Pancreas (tissue), 10 donors: ENCODE measurements around the gene C6orf132. TPM values are rescaled to one million over a fixed set of nuclear protein-coding genes. Genes with fewer than 3 reads are reported as not detected.
A peak's percentile ranks its signal among the peaks of the same experiment; 100 is the strongest.
"Not testable (repeated sequence)": the region's sequence is repeated elsewhere in the genome, so short reads cannot be mapped to it uniquely, and the experiment has no call there.

Experiments
- ATAC-seq, 4 donors: fragments of 200-7000 bp; cut with Tn5 transposase; one replicate each; pipeline versions ENCODE4 v1.8.0 to v1.9.1; 2020; ENCODE audit warnings: mild to moderate bottlenecking in 4 of 4, moderate library complexity in 4 of 4
- DNase-seq, 6 donors: peaks; one replicate each; pipeline ENCODE4 v3.0.0-alpha.2; 2020
- FAIRE-seq: peaks from 2 replicates; lab custom pipeline; 2012; peaks lifted over from hg19 to GRCh38; lab: Jason Lieb, UNC
- H3K27ac ChIP-seq, 4 donors: fragments of 200-600 bp; sonication (generic); 1 replicate in 3 of 4; 2 replicates in 1 of 4; pipeline versions ENCODE4 v1.5.0 to v1.8.0; 2020
- H3K27me3 ChIP-seq, 4 donors: fragments of 200-600 bp; one replicate each; pipeline ENCODE4 v1.8.0; 2021
- H3K36me3 ChIP-seq, 3 donors: fragments of 200-600 bp; sonication (generic) in 1 of 3; one replicate each; pipeline versions ENCODE4 v1.5.0 to v1.8.0; 2020 to 2021
- H3K4me1 ChIP-seq, 3 donors: fragments of 200-600 bp; one replicate each; pipeline ENCODE4 v1.8.0; 2021
- H3K4me3 ChIP-seq, 4 donors: fragments of 200-600 bp; sonication (generic) in 2 of 4; one replicate each; pipeline versions ENCODE4 v1.5.0 to v1.8.0; 2020 to 2021
- H3K9me3 ChIP-seq, 4 donors: fragments of 200-600 bp; one replicate each; pipeline ENCODE4 v1.8.0; 2021
- WGBS, 2 donors: extraction: QIAGEN DNeasy Blood & Tissue Kit; methylation state at CpG; one replicate each; pipeline ENCODE4 v1.1.7; 2013; 5-methylcytosine and 5-hydroxymethylcytosine counted together
- intact Hi-C, 3 donors: fragments of 100-400 bp; cut with DNase I; formaldehyde crosslinking; loops; one replicate each; pipeline versions ENCODE4 v1.11.1 to v1.14.2; 2022
- polyA plus RNA-seq, 2 donors: library from polyadenylated mRNA; stranded (reverse); fragments of 200-250 nt; gene quantifications; one replicate each; pipeline ENCODE4 v1.2.3, GENCODE V29; 2013
- total RNA-seq, 6 donors: library from RNA; stranded (reverse); fragmentation: NEBNext Ultra II Directional in 4 of 6; extraction: Animal tissue kit (Norgen Biotek cat#: 25700) in 4 of 6; gene quantifications; one replicate each; pipeline versions ENCODE4 v1.2.1 to v1.2.4, GENCODE V29; 2021 to 2023
- TF ChIP-seq, protein P1 (sequence below), 4 donors: fragments of 200-600 bp; sonication (generic) in 3 of 4; IDR thresholded peaks; one replicate each; pipeline versions ENCODE4 v1.5.0 to v1.8.0; 2021; ENCODE audit warnings: antibody characterized with exemption in 4 of 4
- donor health status: healthy with polysubstance abuse.
- donor health status: DM: no; HTN: no; CAD: no; lungs with moderate emphysema.
- donor health status: DM: no; HTN: no; CAD: no.
- donor health status: control.
- donor health status: control.
- donor health status: Bipolar disorder and iron deficiency.
- donor health status: DM: yes; HTN: yes; CAD: no.
- donor health status: DM: no; HTN: no; CAD: no.
- donor health status: DM: no; HTN: no; CAD: no.
- donor health status: DM: yes; HTN: yes; CAD: no.

The C6orf132 gene
- total and polyA plus RNA-seq, 8 donors, result 6.1 to 21.6 (median 15.5) TPM

DNA sequence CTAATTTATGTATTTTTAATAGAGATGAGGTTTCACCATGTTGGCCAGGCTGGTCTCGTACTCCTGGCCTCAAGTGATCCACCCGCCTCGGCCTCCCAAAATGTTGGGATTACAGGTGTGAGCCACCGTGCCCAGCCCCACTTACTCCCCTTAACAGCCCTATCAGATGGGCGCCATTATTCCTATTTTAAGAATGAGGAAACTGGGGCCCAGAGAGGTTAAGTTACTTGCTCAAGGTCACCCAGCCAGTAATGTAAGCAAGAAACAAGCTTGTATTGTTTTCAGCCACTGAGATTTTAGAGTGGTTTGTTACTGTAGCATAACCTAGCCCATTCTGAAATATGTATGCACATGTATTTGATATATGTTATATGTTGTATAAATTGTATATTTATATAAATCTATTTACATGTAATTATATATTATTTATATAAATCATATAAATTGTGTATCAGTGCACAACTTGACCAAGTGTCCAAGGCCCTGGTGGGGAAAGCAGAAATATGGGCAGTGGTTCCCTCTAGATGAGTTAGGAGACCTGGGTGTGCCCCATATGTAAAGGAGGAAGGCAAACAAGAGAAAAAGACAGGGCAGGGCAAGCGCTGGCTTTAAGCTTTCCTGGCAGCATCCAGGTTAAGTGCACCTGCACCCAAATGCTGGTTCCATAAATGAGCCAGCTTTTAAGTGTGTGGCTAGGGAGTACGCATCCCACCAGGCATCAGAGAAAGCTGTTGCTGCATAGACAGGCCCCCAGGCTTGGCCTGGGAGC, 29.6 kb upstream of the C6orf132 start:
- FAIRE-seq, result no peak
- no peaks in the 10 kb centered on the region for H3K4me1 ChIP-seq
- no peaks in the 10 kb centered on the region for H3K27me3 ChIP-seq
- TF ChIP-seq, protein P1, sequence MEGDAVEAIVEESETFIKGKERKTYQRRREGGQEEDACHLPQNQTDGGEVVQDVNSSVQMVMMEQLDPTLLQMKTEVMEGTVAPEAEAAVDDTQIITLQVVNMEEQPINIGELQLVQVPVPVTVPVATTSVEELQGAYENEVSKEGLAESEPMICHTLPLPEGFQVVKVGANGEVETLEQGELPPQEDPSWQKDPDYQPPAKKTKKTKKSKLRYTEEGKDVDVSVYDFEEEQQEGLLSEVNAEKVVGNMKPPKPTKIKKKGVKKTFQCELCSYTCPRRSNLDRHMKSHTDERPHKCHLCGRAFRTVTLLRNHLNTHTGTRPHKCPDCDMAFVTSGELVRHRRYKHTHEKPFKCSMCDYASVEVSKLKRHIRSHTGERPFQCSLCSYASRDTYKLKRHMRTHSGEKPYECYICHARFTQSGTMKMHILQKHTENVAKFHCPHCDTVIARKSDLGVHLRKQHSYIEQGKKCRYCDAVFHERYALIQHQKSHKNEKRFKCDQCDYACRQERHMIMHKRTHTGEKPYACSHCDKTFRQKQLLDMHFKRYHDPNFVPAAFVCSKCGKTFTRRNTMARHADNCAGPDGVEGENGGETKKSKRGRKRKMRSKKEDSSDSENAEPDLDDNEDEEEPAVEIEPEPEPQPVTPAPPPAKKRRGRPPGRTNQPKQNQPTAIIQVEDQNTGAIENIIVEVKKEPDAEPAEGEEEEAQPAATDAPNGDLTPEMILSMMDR (IDR thresholded peaks at IDR 0.05), result no peak
- no peak for DNase-seq
- intact Hi-C loops, result no loop called here
- no peaks in the 10 kb centered on the region for H3K36me3 ChIP-seq
- H3K9me3 ChIP-seq, result no peaks in the 10 kb centered on the region
- 74 to 80% methylated on average over 7 of the region's 7 CpGs for WGBS, 2 donors
- no peak for ATAC-seq
- H3K27ac ChIP-seq, result no peak overlapping the region
- H3K4me3 ChIP-seq, result no peak overlapping the region

DNA sequence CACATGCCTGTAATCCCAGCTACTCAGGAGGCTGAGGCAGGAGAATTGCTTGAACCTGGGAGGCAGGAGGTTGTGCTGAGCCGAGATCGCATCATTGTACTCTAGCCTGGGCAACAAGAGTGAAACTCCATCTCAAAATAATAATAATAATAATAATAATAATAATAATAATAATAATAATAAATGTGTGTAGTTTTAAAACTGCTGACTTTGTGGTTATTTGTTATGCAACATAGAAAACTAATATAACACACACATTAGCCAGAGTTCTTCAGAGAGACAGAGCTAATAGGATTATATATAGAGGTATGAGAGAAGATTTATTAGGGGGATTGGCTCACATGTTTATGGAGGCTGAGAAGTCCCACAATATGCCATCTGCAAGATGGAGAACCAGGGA, 27.4 kb upstream of the C6orf132 start:
- FAIRE-seq, H3K4me1 ChIP-seq, H3K9me3 ChIP-seq, DNase-seq, H3K27ac ChIP-seq, H3K4me3 ChIP-seq, ATAC-seq, H3K27me3 ChIP-seq, H3K36me3 ChIP-seq: not testable (repeated sequence)
- 42 to 87% methylated on average over 2 of the region's 2 CpGs for WGBS, 2 donors
- intact Hi-C loops, result loop anchor here (5.0 to 10.0 kb wide), 2 partner anchors 92 to 95 kb away; no protein-coding TSS in a partner anchor

DNA sequence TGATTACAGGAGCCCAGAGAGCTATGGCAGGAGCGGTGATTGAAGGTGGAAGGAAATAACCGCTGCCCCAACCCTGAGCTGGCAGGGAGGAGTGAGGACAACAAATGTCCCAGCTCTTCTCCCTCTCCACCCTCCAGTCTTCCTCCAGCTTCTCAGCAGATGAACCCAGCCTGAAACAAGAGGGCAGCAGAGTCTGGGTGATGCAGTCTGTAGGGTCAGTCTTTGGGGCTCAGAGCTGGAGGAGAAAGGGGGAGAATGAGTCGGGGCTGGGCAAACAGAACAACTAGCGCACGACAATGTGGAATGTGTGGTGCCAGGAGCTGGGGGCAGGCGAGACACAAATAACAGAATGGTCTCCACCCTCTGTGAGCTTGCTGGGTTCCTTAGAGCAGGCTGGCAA, 26.2 kb upstream of the C6orf132 start:
- ATAC-seq, result no peak
- Histone ChIP-seq H3K4me3 (no peak overlapping the region), H3K27ac (no peak overlapping the region), H3K36me3 (no peaks in the 10 kb centered on the region), H3K27me3 (no peaks in the 10 kb centered on the region), H3K4me1 (no peaks in the 10 kb centered on the region), H3K9me3 (no peaks in the 10 kb centered on the region)
- TF ChIP-seq, protein P1 (IDR thresholded peaks at IDR 0.05), result no peak
- intact Hi-C loops, result loop anchor here (5.0 to 10.0 kb wide), 2 partner anchors 91 to 94 kb away; no protein-coding TSS in a partner anchor
- DNase-seq, result no peak
- WGBS, 2 donors, result 66 to 68% methylated on average over 6 of the region's 6 CpGs
- FAIRE-seq, result no peak

DNA sequence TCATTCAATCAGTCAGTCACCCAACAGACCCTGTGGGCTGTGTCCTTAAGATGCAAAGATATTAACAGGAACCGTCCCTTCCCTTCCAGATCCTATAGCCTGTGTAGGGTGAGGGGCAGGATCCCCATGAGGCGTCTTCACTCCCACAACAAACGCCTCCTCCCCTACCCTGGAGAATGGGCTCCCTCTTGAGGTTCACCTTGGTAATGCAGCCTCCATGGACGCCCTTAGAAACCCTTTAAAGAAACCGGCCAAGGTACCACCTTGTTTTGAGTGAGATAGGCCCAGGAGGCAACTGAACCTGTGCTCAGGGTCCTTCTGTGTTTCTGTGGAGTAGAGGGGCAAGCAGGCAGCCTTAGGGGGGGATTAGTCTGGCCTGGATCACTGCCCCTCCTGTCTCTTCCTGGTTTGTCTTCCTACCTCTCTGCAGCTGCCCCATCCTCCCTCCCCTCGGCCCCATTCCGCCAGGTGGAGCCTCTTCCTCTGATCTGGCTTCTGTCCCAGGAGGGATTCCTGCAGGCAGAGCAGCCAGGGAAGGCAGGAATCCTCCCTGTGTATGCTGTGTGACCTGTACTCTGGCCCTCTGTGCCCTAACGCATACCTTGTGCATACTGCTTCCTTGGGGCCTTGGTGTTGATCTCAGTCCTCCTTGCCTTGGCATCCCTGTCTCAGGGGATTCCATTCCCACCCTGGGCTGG, 24.2 kb upstream of the C6orf132 start:
- H3K27ac ChIP-seq, result no peak overlapping the region
- no peaks in the 10 kb centered on the region for H3K4me1 ChIP-seq
- H3K27me3 ChIP-seq, result no peaks in the 10 kb centered on the region
- FAIRE-seq (no peak), DNase-seq (peak in 5 of 6 donors; percentile 35 to 79 (median 67)), ATAC-seq (peak; percentile 75 to 98 (median 90))
- H3K9me3 ChIP-seq, result no peaks in the 10 kb centered on the region
- TF ChIP-seq, protein P1 (IDR thresholded peaks at IDR 0.05), result peak; percentile 87 to 95 (median 89)
- no peaks in the 10 kb centered on the region for H3K36me3 ChIP-seq
- intact Hi-C loops, result loop anchor here (5.0 to 10.0 kb wide), 2 partner anchors 89 to 92 kb away; no protein-coding TSS in a partner anchor
- WGBS, 2 donors, result 10% methylated on average over 8 of the region's 8 CpGs
- H3K4me3 ChIP-seq, result no peak overlapping the region

DNA sequence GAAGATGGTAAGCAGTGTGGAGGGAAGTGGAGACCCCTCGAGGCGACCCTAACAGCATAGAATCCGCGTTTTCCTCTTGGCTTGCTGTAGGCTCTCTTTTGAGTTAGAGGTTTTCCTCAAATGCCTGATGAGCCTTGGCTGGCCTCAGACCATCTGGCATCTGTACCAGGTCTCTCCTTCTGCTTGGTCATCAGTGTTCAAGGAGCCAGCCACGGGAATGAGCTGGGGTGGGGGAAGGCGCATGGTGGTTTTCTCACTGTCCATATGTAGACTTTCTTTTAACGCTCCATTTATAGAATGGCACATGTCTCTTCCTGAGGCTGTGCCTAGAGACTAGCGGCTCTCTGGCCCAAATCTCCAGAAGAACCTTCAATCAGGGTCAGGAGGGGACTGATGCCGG, 22.6 kb upstream of the C6orf132 start:
- TF ChIP-seq, protein P1 (IDR thresholded peaks at IDR 0.05), result no peak
- Histone ChIP-seq H3K4me3 (no peak overlapping the region), H3K36me3 (no peaks in the 10 kb centered on the region), H3K27me3 (no peaks in the 10 kb centered on the region), H3K9me3 (no peaks in the 10 kb centered on the region), H3K27ac (no peak overlapping the region), H3K4me1 (no peaks in the 10 kb centered on the region)
- ATAC-seq, result no peak
- intact Hi-C loops, result loop anchor here (5.0 to 10.0 kb wide), 2 partner anchors 88 to 90 kb away; no protein-coding TSS in a partner anchor
- FAIRE-seq, result no peak
- WGBS, 2 donors, result 74 to 82% methylated on average over 9 of the region's 9 CpGs
- DNase-seq, result no peak
